HS-5 (cell line): ENCODE measurements around the gene PFN1.
A peak's percentile ranks its signal among the peaks of the same experiment; 100 is the strongest.

Experiments used
- DNase-seq: peaks from one replicate; pipeline ENCODE4 v3.0.0-alpha.2; 2012; ENCODE audit warnings: low read depth

PFN1 gene

GRCh38 chr17:4967539-4968485, 19.5 kb upstream of the PFN1 start, which contains the start of gene SPAG7:
SPAG7 (minus strand) TSS chr17:4967817; CDS start chr17:4967804, 13 bp downstream.
- peak; percentile 97 for DNase-seq

- DNase-seq = peak; percentile 98
Measured at GRCh38 chr17:4966844-4967538, 18.7 kb upstream of the PFN1 start.

GRCh38 chr17:4965311-4965986, 17.1 kb upstream of the PFN1 start:
- no peak for DNase-seq

GRCh38 chr17:4960279-4960922, 12.1 kb upstream of the PFN1 start:
- no peak for DNase-seq

- no peak for DNase-seq
Measured at GRCh38 chr17:4959261-4959965, 11.1 kb upstream of the PFN1 start.

GRCh38 chr17:4958102-4958501, 9.8 kb upstream of the PFN1 start:
- DNase-seq = no peak

GRCh38 chr17:4956493-4957061, 8.2 kb upstream of the PFN1 start:
- no peak for DNase-seq

GRCh38 chr17:4955091-4955490, 6.8 kb upstream of the PFN1 start:
- no peak for DNase-seq

- no peak for DNase-seq
Measured at GRCh38 chr17:4953451-4953961, 5.2 kb upstream of the PFN1 start.

GRCh38 chr17:4951486-4951885, 3.2 kb upstream of the PFN1 start:
- DNase-seq = no peak

GRCh38 chr17:4950746-4951204, 2.4 kb upstream of the PFN1 start, which contains the start of gene ENO3:
ENO3 (plus strand) TSS chr17:4951119; CDS start chr17:4951830, 711 bp downstream.
- DNase-seq = no peak

- no peak for DNase-seq
Measured at GRCh38 chr17:4950075-4950745, 1.9 kb upstream of the PFN1 start.

- DNase-seq = no peak
Measured at GRCh38 chr17:4949321-4950074, 1.2 kb upstream of the PFN1 start.

GRCh38 chr17:4948931-4949320, 596 bp upstream of the PFN1 start:
- DNase-seq = no peak

GRCh38 chr17:4947411-4948165, 742 bp downstream of the PFN1 start:
- no peak for DNase-seq

- no peak for DNase-seq
Measured at GRCh38 chr17:4947010-4947410, 1.3 kb downstream of the PFN1 start.

GRCh38 chr17:4946312-4946976, 1.9 kb downstream of the PFN1 start:
- DNase-seq = no peak

GRCh38 chr17:4945944-4946280, 2.4 kb downstream of the PFN1 start:
- DNase-seq = no peak
